ENCODE measurements around the gene PLPP2.

The PLPP2 gene

DNA sequence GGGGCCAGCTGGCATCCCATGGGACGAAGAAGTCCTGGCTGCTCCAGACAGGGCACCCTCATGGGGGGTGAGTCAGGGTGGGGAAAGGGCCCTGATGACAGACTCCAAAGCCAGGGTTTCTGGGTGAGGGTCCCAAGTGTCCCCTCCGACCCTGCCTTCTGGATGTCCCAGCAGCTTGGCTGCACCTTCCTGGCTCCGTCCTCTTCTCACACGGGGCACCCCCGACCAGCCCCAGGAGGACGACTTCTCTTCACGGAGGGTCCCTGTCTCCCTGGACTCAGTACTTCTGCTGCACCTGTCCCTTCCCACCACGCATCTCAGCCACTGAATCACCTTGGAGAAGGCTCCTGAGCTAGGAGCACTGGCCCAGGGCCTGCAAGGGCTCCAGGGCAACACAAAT, 33.5 kb upstream of the PLPP2 start:
- no peaks in the 10 kb centered on the region for H3K4me1 Mint-ChIP-seq
- no peak overlapping the region for H3K4me3 Mint-ChIP-seq
- no peaks in the 10 kb centered on the region for H3K36me3 Mint-ChIP-seq (ENCODE audit: low read depth)
- H3K27me3 Mint-ChIP-seq (ENCODE audit: low read depth, poor library complexity): no peaks in the 10 kb centered on the region
- DNase-seq: no peak
- H3K27ac Mint-ChIP-seq: no peak overlapping the region
- TF ChIP-seq, protein P1, sequence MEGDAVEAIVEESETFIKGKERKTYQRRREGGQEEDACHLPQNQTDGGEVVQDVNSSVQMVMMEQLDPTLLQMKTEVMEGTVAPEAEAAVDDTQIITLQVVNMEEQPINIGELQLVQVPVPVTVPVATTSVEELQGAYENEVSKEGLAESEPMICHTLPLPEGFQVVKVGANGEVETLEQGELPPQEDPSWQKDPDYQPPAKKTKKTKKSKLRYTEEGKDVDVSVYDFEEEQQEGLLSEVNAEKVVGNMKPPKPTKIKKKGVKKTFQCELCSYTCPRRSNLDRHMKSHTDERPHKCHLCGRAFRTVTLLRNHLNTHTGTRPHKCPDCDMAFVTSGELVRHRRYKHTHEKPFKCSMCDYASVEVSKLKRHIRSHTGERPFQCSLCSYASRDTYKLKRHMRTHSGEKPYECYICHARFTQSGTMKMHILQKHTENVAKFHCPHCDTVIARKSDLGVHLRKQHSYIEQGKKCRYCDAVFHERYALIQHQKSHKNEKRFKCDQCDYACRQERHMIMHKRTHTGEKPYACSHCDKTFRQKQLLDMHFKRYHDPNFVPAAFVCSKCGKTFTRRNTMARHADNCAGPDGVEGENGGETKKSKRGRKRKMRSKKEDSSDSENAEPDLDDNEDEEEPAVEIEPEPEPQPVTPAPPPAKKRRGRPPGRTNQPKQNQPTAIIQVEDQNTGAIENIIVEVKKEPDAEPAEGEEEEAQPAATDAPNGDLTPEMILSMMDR (IDR thresholded peaks at IDR 0.05): no peak
- peaks cover 28% of the 10 kb centered on the region for H3K9me3 Mint-ChIP-seq

DNA sequence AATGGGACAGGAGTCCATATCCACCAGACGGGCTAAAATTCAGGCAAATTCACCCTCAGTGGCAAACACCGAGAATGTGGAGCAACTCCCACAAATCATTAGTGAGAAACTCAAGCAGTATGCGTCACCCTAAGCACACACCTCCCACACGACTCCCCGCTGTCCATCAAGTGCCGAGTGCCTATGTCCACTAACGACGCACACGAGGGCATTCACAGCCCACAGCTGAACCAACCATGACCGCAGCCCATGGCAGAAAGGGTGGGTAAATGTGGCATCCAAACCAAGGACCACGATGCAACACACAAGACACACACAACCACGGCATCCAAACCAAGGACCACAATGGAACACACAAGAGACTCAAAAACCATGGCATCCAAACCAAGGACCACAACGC, 31.4 kb upstream of the PLPP2 start:
- Mint-ChIP-seq H3K9me3 (peaks cover 20% of the 10 kb centered on the region), H3K27me3 (ENCODE audit: low read depth, poor library complexity) (no peaks in the 10 kb centered on the region), H3K4me3 (no peak overlapping the region), H3K27ac (no peak overlapping the region), H3K36me3 (ENCODE audit: low read depth) (no peaks in the 10 kb centered on the region), H3K4me1 (no peaks in the 10 kb centered on the region)
- no peak for DNase-seq
- TF ChIP-seq, protein P1 (IDR thresholded peaks at IDR 0.05): no peak

DNA sequence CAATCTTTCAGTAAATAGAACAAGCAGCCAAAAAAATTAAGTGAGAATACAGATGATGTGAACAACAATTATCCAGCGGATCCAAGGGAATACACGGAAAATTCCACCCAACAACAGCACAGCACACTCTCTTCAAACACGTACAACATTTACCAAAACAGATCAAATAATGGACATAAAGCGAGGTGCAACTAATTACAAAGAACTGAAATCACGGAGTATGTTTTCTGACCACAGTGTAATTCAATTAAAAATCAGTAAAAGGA, 27.2 kb upstream of the PLPP2 start:
- Mint-ChIP-seq H3K36me3 (ENCODE audit: low read depth) (no peaks in the 10 kb centered on the region), H3K27me3 (ENCODE audit: low read depth, poor library complexity) (peaks cover 3% of the 10 kb centered on the region), H3K4me3 (no peak overlapping the region), H3K27ac (no peak overlapping the region), H3K9me3 (peaks cover 40% of the 10 kb centered on the region), H3K4me1 (peaks cover 12% of the 10 kb centered on the region)
- TF ChIP-seq, protein P1 (IDR thresholded peaks at IDR 0.05): no peak
- DNase-seq: no peak

DNA sequence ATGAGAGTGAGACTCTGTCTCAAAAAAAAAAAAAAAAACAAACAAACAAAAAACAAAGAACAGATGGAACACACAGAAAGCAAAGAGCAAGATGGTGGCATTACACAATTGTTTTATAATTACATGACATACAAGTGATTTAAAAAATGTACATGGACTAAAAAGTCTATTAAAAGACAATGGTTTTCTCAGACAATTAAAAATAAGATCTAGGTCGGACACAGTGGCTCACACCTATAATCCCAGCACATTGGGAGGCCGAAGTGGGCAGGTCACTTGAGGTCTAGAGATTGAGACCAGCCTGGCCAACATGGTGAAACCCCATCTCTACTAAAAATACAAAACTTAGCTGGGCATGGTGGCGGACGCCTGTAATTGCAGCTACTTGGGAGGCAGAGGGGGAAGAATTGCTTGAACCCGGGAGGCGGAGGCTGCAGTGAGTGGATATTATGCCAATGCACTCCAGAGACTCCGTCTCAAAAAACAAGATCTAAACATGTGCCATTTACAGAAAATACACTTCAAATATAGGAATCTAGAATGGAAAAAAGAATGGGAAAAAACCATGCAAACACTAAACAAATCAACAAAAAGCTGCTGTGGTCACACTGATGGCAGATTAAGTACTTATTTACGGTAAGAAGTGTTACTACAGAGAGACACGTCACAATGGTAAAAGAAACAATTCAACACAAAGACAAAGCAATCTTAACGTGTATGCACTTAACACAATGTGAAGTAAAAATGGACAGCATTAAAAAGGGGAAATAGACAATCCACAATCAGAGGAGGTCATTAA, 26.7 kb upstream of the PLPP2 start:
- peaks cover 40% of the 10 kb centered on the region for H3K9me3 Mint-ChIP-seq
- no peak overlapping the region for H3K27ac Mint-ChIP-seq
- no peaks in the 10 kb centered on the region for H3K36me3 Mint-ChIP-seq (ENCODE audit: low read depth)
- H3K4me3 Mint-ChIP-seq: no peak overlapping the region
- TF ChIP-seq, protein P1 (IDR thresholded peaks at IDR 0.05): no peak
- no peak for DNase-seq
- H3K4me1 Mint-ChIP-seq: peaks cover 14% of the 10 kb centered on the region
- peaks cover 3% of the 10 kb centered on the region for H3K27me3 Mint-ChIP-seq (ENCODE audit: low read depth, poor library complexity)

DNA sequence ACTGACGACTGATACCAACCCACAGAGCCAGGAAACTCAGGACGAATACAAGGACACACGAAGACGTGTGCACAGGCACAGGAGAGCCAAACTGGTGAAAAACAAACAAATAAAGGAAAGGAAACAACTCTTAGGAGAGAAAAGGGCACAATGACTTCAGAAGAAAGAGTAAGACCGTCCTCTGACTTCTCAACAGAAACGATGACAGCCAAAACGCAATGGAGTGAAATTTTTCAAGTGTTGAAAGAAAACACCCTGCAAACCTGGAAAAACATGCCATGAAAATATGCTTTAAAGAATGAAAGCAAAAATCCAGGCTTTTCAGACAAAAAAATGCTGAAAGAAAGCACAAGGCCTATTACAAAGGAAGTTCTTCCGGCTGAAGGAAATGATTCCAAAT, 24.6 kb upstream of the PLPP2 start:
- TF ChIP-seq, protein P1 (IDR thresholded peaks at IDR 0.05): no peak
- DNase-seq: no peak
- H3K36me3 Mint-ChIP-seq (ENCODE audit: low read depth): peaks cover 5% of the 10 kb centered on the region

More for the DNA sequence above, 24.6 kb upstream of the PLPP2 start:
- H3K27me3 Mint-ChIP-seq (ENCODE audit: low read depth, poor library complexity): peaks cover 5% of the 10 kb centered on the region
- no peak overlapping the region for H3K27ac Mint-ChIP-seq
- H3K4me3 Mint-ChIP-seq: no peak overlapping the region
- H3K4me1 Mint-ChIP-seq: peaks cover 14% of the 10 kb centered on the region
- H3K9me3 Mint-ChIP-seq: peaks cover 40% of the 10 kb centered on the region
